GM18873 (cell line): Measurements from ENCODE around the gene UPK2.
"Not testable (repeated sequence)": the region's sequence is repeated elsewhere in the genome, so short reads cannot be mapped to it uniquely, and the experiment has no call there.

Source experiments
- ATAC-seq: cut with Tn5 transposase; IDR thresholded peaks from one replicate; pipeline ENCODE4 v1.9.1; 2021; ENCODE audit warnings: mild to moderate bottlenecking, moderate library complexity, moderate number of reproducible peaks; ENCODE audit not compliant: unreplicated experiment, low FRiP score

UPK2 gene

GRCh38 chr11:118933486-118933885, 22.6 kb upstream of the UPK2 start:
- no peak for ATAC-seq

GRCh38 chr11:118935376-118935775, 20.7 kb upstream of the UPK2 start:
- ATAC-seq: no peak

GRCh38 chr11:118938491-118939403, 17.4 kb upstream of the UPK2 start:
- no peak for ATAC-seq

- no peak for ATAC-seq
Measured at GRCh38 chr11:118939404-118939915, 16.6 kb upstream of the UPK2 start.

- no peak for ATAC-seq
Measured at GRCh38 chr11:118939953-118940598, 16.0 kb upstream of the UPK2 start.

- no peak for ATAC-seq
Measured at GRCh38 chr11:118947091-118947490, 9.0 kb upstream of the UPK2 start.

GRCh38 chr11:118948000-118948399, 8.1 kb upstream of the UPK2 start:
- no peak for ATAC-seq

GRCh38 chr11:118953265-118953664, 2.8 kb upstream of the UPK2 start:
- ATAC-seq: no peak

- ATAC-seq: not testable (repeated sequence)
Measured at GRCh38 chr11:118953976-118954375, 2.1 kb upstream of the UPK2 start.

GRCh38 chr11:118956847-118957469, 860 bp downstream of the UPK2 start:
- no peak for ATAC-seq

- no peak for ATAC-seq
Measured at GRCh38 chr11:118957549-118957948, 1.5 kb downstream of the UPK2 start.

GRCh38 chr11:118957968-118958367, 1.9 kb downstream of the UPK2 start:
- no peak for ATAC-seq

- no peak for ATAC-seq
Measured at GRCh38 chr11:118958577-118958976, 2.5 kb downstream of the UPK2 start.

- ATAC-seq: no peak
Measured at GRCh38 chr11:118961189-118961588, 5.1 kb downstream of the UPK2 start.

- no peak for ATAC-seq
Measured at GRCh38 chr11:118961591-118961990, 5.5 kb downstream of the UPK2 start.

GRCh38 chr11:118969508-118969907, 13.4 kb downstream of the UPK2 start:
- ATAC-seq: not testable (repeated sequence)

GRCh38 chr11:118971646-118972045, 15.5 kb downstream of the UPK2 start, which contains the start of gene FOXR1:
TSS of gene FOXR1 (plus strand) at chr11:118971761. CDS start at chr11:118971932, 171 bp downstream.
- ATAC-seq: no peak

GRCh38 chr11:118973985-118974384, 17.9 kb downstream of the UPK2 start:
- no peak for ATAC-seq

GRCh38 chr11:118975771-118976709, 19.9 kb downstream of the UPK2 start:
- ATAC-seq: no peak

- ATAC-seq: no peak
Measured at GRCh38 chr11:118979434-118979833, 23.3 kb downstream of the UPK2 start.
